GM18907 (cell line): ENCODE results near the gene RUNX1.
"Not testable (repeated sequence)": the region's sequence is repeated elsewhere in the genome, so short reads cannot be mapped to it uniquely, and the experiment has no call there.

Experiments
- ATAC-seq: cut with Tn5 transposase; IDR thresholded peaks from one replicate; pipeline ENCODE4 v1.9.1; 2021; ENCODE audit warnings: mild to moderate bottlenecking, moderate library complexity; ENCODE audit not compliant: unreplicated experiment

RUNX1 gene

GRCh38 chr21:34815831-34816705 is 233.0 kb downstream of the RUNX1 start:
- ATAC-seq: no peak

GRCh38 chr21:34814529-34814951 is 234.6 kb downstream of the RUNX1 start:
- no peak for ATAC-seq

- no peak for ATAC-seq
Measured at GRCh38 chr21:34813266-34813894, 235.7 kb downstream of the RUNX1 start.

- ATAC-seq: no peak
Measured at GRCh38 chr21:34812504-34813265, 236.4 kb downstream of the RUNX1 start.

GRCh38 chr21:34811368-34811767 is 237.7 kb downstream of the RUNX1 start:
- no peak for ATAC-seq

GRCh38 chr21:34810786-34811185 is 238.3 kb downstream of the RUNX1 start:
- no peak for ATAC-seq

- ATAC-seq: no peak
Measured at GRCh38 chr21:34809822-34810221, 239.3 kb downstream of the RUNX1 start.

- ATAC-seq: no peak
Measured at GRCh38 chr21:34808569-34809204, 240.4 kb downstream of the RUNX1 start.

- no peak for ATAC-seq
Measured at GRCh38 chr21:34807881-34808568, 241.1 kb downstream of the RUNX1 start.

GRCh38 chr21:34807146-34807880 is 241.8 kb downstream of the RUNX1 start:
- ATAC-seq: no peak

GRCh38 chr21:34806423-34806822 is 242.7 kb downstream of the RUNX1 start:
- no peak for ATAC-seq

GRCh38 chr21:34805157-34805556 is 243.9 kb downstream of the RUNX1 start:
- ATAC-seq: no peak

- not testable (repeated sequence) for ATAC-seq
Measured at GRCh38 chr21:34804584-34804983, 244.5 kb downstream of the RUNX1 start.

GRCh38 chr21:34803782-34804370 is 245.2 kb downstream of the RUNX1 start:
- no peak for ATAC-seq

- ATAC-seq: no peak
Measured at GRCh38 chr21:34802180-34802899, 246.8 kb downstream of the RUNX1 start.

GRCh38 chr21:34801519-34802132 is 247.5 kb downstream of the RUNX1 start:
- ATAC-seq: no peak

GRCh38 chr21:34800797-34801518 is 248.1 kb downstream of the RUNX1 start:
- no peak for ATAC-seq

GRCh38 chr21:34799092-34799491 is 250.0 kb downstream of the RUNX1 start:
- no peak for ATAC-seq
